NCI-H2029 (cell line): ENCODE data around the gene PGR.

Experiments used
- DNase-seq: peaks from one replicate; lab custom pipeline; 2025; lab: John Stamatoyannopoulos, UW

The PGR gene

DNA sequence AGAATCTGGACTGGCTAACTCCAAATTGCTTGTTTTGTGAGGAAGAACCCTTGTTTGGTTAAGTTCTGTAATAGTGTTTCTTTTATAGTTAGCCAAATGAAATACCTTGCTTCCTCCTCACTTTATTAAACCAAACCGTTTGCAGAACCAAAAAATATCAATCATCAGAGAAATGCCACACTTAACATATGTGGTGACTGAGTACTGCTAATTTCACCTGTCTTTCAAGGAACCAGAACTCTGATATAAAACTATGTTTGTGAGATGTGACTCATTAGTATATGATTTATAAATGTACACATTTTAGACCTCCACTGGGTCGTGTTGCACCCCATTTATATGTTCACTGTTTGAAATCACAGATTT is 119.9 kb downstream of the PGR start:
- DNase-seq: no peak

DNA sequence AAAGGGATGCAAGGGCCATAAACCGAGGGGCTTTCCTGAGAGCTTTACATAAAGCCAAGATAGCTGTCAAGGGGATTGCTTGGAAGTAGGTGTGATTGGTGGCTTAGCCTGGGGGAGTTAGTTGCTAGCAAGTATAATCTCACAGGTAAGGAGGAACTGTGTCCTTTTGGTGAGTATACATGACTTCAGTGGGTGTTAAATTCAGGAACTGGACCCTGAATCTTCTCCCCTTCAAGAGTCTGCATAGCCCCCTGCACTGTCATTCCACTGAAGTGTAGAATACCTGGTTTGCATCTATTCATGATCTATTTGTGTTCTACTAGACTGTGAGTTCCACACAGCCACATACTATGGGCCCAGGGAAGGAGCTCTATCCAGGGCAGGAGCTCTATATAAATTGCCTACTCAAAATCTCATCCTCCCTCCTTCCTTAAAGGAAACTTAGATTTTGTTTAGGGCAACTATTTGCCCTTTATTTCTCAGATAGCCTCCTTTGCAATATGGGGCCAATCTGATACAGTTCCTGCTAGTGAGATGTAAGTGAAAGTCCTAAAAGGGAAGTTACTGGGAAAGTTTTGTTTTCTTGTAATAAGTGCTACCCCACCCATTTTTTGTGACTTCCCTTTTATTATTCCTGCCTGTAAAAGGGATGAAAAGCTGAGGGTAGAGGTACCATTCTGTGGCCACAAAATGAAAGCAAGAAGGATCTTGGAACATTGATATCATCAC is 120.5 kb downstream of the PGR start:
- DNase-seq: no peak

DNA sequence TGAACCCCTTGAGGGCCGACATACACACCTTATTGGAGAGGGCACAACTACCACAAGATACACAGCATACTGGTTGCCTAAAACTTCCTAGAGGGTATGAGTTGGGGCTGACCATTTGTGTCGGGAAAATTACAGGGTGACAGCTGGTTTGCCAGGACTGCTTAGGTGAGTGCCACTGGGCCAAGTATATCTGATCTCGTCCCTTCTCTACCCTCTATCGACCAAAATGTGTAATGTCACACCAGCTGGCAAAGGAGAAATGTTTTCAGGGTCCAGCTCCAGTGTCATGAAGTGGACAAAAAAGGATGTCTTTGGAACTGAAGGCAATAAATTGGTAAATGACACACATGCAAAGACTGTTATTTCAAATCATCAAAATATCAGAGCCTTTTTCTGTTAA is 126.1 kb downstream of the PGR start:
- no peak for DNase-seq

DNA sequence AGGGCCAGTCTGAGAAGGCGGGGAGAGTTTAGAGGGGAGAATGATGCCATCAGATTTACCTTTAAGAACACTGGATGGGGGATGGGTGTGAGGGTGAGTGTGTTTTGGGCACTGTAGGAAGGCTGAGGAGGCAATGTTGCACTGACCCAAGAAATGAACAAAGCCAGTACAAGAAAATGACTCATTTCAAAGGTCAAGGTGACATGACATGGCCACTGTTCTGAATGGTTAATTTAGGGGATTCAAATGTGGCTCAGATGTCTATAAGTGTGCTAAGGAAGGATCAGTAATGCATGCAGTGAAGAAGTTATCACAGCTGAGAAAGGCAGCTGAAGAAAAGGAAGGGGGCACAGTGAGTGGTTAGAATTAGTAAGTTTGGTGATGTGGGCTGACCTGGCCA is 129.9 kb downstream of the PGR start:
- no peak for DNase-seq

DNA sequence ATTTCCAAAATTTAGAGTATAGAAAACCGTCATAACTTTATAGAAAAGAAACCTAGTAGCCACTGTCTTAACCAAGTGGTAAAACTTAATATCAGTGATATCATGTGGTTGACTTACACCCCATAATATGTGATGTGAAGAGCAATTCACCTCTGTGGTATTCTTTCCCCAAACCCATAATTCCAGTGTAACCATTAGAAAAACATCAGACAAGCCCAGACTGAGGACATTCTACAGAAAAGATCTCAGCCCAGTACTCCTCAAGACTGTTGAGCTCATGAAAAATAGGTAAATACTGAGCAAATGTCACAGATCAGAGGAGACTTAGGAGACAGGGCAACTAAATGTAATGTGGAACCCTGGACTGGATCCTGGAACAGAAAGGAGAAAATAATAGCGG is 134.6 kb downstream of the PGR start:
- no peak for DNase-seq

DNA sequence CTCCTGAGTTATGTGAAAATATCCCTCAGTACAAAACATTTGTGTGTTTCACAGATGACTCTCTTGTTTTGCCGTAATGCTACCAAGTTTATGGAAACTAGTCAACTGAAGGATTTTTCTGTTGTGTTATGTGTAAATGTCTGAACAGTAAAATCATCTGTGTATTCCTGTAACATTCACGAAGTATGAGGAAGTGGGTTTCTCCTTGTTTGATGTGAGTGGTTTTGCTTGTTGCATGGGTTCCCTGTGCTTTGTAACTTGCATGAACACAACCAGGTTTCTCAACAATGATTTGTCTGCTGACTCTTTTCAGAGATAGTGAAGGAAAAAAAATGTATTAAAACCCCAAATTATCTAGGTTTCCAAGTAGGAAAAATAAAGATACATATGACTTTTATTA is 138.1 kb downstream of the PGR start:
- no peak for DNase-seq

DNA sequence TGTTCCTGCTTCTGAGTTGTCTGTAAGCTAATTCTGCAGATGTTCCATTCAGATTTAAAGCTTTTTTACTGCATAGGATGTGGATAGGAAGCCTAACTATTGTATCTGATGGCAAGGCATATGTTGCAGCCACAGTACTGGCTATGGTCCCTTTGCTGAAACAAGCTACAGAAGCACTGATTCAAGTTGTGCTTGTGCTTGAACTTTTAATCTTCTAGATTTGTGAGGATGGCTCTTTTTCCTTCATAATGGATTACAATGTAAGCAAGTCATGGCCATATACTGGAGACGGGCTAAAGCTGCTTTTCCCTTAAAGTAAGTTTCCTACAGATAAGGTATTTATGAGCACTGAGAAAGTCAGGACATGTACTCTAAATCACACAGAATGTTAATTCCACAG is 138.7 kb downstream of the PGR start:
- no peak for DNase-seq

DNA sequence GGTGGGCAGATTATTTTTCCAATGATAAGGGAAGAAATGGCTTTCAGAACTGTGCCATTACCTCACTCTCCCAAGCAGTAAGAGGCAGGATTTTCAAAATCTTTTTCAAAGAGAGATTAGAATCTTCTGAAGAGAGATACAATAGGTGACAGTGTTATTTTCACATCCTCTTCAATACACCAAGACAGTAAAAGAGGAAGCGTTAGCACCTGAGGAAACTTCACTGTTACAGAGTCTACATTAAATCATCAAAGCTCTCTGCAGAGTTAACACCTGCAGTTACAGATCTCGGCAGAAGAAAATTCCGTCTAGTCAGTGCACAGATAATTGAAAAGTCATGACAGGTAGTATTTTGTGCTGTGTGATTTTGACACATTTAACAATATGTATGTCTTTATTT is 144.9 kb downstream of the PGR start:
- DNase-seq: no peak

DNA sequence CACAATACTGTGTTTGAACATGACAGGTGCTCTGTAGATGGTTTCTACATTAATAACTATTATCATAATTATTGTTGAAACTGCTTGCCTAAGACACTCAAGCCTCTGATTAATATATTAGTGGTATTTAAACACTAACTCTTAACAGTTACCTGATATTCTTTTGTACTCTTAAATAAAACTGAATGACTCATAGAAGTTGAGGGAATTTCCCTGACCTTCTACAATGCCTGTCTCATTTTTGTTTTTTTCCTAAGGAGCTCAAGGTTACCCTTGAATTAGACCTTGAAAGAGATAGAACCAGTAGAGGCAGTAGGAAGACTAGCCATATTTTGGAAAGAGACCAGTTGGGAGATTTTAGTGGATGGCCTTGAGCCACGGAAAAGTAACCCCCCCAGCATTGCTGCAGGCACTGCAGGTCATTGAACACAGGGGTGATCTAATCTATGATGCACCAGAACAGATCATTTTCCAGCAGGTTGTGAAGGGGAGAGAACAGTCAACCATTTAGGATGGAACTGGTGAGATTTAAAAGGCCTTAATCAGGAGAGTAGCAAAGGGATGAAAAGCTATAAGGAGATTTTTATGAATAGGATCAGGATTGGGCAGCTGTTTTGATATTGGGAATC is 148.3 kb downstream of the PGR start:
- DNase-seq: no peak

DNA sequence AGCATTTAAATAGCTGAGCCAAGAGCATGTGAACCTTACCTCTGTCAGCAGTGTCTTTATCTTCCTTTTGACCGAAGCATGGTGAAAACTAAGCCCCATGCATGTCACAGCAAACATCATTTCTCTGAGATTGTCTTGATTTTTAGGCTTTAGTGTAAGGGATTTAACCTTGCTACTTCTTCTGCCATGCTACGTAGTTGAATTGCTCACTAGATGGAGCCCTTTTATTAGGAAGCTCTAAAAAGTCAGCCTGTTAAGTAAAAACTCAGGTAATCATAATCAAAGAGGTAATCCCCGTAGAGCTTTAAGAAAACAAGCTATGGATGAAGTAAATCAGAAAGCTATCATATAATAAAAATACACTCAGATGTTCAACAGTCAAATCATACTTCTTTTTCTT is 149.5 kb downstream of the PGR start:
- no peak for DNase-seq
